ENCODE measurements around the gene MTRF1L. TPM values are rescaled to one million over a fixed set of nuclear protein-coding genes. Genes with fewer than 3 reads are reported as not detected.

Gene MTRF1L
- total RNA-seq, 1 experiment from 2014 or later, result 15.9 TPM

GRCh38 chr6:153018355-153018754, 15.8 kb upstream of the MTRF1L start:
- no peaks in the 10 kb centered on the region for H3K4me1 Mint-ChIP-seq (ENCODE audit: low read depth, unreplicated experiment)
- H3K27me3 Mint-ChIP-seq (ENCODE audit: unreplicated experiment), result no peaks in the 10 kb centered on the region
- no peak overlapping the region for H3K27ac Mint-ChIP-seq (ENCODE audit: unreplicated experiment)
- H3K36me3 Mint-ChIP-seq (ENCODE audit: insufficient read depth, unreplicated experiment), result no peaks in the 10 kb centered on the region
- BruUV-seq (replicated peaks), result no TSS peak
- no peak for DNase-seq
- no peak overlapping the region for H3K4me3 Mint-ChIP-seq (ENCODE audit: low read depth, unreplicated experiment)
- H3K9me3 Mint-ChIP-seq (ENCODE audit: low read depth, unreplicated experiment), result no peaks in the 10 kb centered on the region
- CTCF ChIA-PET, result no interaction called here
- intact Hi-C loops (cut with micrococcal nuclease; ENCODE audit: unreplicated experiment), result no loop called here
- no peak for TF ChIP-seq CTCF (IDR thresholded peaks at IDR 0.05; ENCODE audit: unreplicated experiment)

- no TSS peak for BruUV-seq (replicated peaks)
- no peak for TF ChIP-seq CTCF (IDR thresholded peaks at IDR 0.05; ENCODE audit: unreplicated experiment)
- no peak overlapping the region for H3K27ac Mint-ChIP-seq (ENCODE audit: unreplicated experiment)
- H3K27me3 Mint-ChIP-seq (ENCODE audit: unreplicated experiment), result no peaks in the 10 kb centered on the region
- intact Hi-C loops (cut with micrococcal nuclease; ENCODE audit: unreplicated experiment), result no loop called here
- H3K4me1 Mint-ChIP-seq (ENCODE audit: low read depth, unreplicated experiment), result no peaks in the 10 kb centered on the region
- DNase-seq, result no peak
- CTCF ChIA-PET, result no interaction called here
- no peaks in the 10 kb centered on the region for H3K36me3 Mint-ChIP-seq (ENCODE audit: insufficient read depth, unreplicated experiment)
- H3K9me3 Mint-ChIP-seq (ENCODE audit: low read depth, unreplicated experiment), result no peaks in the 10 kb centered on the region
- H3K4me3 Mint-ChIP-seq (ENCODE audit: low read depth, unreplicated experiment), result no peak overlapping the region
Measured at GRCh38 chr6:153016846-153017245, 14.3 kb upstream of the MTRF1L start.

- H3K27me3 Mint-ChIP-seq (ENCODE audit: unreplicated experiment), result no peaks in the 10 kb centered on the region
- no peaks in the 10 kb centered on the region for H3K4me1 Mint-ChIP-seq (ENCODE audit: low read depth, unreplicated experiment)
- no peaks in the 10 kb centered on the region for H3K36me3 Mint-ChIP-seq (ENCODE audit: insufficient read depth, unreplicated experiment)
- BruUV-seq (replicated peaks), result no TSS peak
- CTCF ChIA-PET, result no interaction called here
- TF ChIP-seq CTCF (IDR thresholded peaks at IDR 0.05; ENCODE audit: unreplicated experiment), result no peak
- intact Hi-C loops (cut with micrococcal nuclease; ENCODE audit: unreplicated experiment), result no loop called here
- DNase-seq, result no peak
- H3K27ac Mint-ChIP-seq (ENCODE audit: unreplicated experiment), result no peak overlapping the region
- no peaks in the 10 kb centered on the region for H3K9me3 Mint-ChIP-seq (ENCODE audit: low read depth, unreplicated experiment)
- no peak overlapping the region for H3K4me3 Mint-ChIP-seq (ENCODE audit: low read depth, unreplicated experiment)
Measured at GRCh38 chr6:153015094-153015640, 12.7 kb upstream of the MTRF1L start.

- H3K4me1 Mint-ChIP-seq (ENCODE audit: low read depth, unreplicated experiment), result no peaks in the 10 kb centered on the region
- no peak overlapping the region for H3K4me3 Mint-ChIP-seq (ENCODE audit: low read depth, unreplicated experiment)
- CTCF ChIA-PET, result no interaction called here
- TF ChIP-seq CTCF (IDR thresholded peaks at IDR 0.05; ENCODE audit: unreplicated experiment), result no peak
- no peak for DNase-seq
- H3K27ac Mint-ChIP-seq (ENCODE audit: unreplicated experiment), result no peak overlapping the region
- intact Hi-C loops (cut with micrococcal nuclease; ENCODE audit: unreplicated experiment), result no loop called here
- no peaks in the 10 kb centered on the region for H3K9me3 Mint-ChIP-seq (ENCODE audit: low read depth, unreplicated experiment)
- no peaks in the 10 kb centered on the region for H3K27me3 Mint-ChIP-seq (ENCODE audit: unreplicated experiment)
- BruUV-seq (replicated peaks), result no TSS peak
- no peaks in the 10 kb centered on the region for H3K36me3 Mint-ChIP-seq (ENCODE audit: insufficient read depth, unreplicated experiment)
Measured at GRCh38 chr6:153013438-153013837, 10.9 kb upstream of the MTRF1L start.

Measured in Calu3 (cell line).